Dedifferentiated amniotic fluid mesenchymal stem cell (primary cell): Measurements from ENCODE around the gene ELFN1.

Experiments
- DNase-seq: peaks from one replicate; pipeline ENCODE4 v3.0.0-alpha.2; 2016; ENCODE audit errors: extremely low spot score

Gene ELFN1

DNA sequence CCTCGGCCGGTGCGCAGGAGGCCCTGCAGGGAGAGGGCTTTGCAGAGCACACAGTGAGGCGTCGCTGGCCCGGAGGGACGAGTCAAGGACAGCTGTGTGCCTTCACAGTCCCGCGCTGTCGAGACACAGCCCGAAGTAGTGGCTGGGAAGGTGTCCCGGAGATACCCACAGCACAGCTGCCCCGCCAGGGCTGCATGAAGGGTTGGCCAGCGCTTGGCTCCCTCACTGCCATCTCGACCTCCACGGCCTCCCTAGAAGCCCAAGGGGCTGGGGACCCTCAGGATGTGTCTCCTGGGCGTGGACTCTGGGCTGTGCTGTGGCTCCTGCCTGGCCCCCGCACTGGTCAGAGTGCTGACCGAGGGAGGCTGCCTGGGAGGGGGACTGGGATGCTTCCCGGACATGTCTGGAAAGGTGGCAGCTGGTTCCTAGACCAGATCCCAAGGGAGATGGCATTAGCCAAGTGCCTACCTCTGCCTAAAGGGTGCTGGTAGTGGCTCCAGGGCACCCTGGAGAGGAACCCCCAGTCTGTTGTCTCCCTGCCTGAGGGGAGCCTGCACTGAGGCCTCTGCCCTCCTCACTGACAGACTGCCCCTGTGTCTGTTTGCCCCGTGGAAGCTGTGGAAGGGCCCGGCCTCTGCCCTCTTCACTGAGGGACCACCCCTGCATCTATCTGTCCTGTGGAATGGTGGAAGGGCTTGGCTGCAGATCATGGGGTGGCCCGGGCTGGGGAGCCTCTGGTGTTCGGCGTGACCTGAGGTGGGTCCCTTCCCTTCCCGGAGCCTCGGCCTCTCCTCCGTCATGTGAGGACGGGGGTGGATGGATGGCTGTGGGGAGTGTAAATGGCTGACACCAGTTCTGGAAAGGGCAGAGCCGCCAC lies 5.8 kb downstream of the ELFN1 start:
- no peak for DNase-seq

DNA sequence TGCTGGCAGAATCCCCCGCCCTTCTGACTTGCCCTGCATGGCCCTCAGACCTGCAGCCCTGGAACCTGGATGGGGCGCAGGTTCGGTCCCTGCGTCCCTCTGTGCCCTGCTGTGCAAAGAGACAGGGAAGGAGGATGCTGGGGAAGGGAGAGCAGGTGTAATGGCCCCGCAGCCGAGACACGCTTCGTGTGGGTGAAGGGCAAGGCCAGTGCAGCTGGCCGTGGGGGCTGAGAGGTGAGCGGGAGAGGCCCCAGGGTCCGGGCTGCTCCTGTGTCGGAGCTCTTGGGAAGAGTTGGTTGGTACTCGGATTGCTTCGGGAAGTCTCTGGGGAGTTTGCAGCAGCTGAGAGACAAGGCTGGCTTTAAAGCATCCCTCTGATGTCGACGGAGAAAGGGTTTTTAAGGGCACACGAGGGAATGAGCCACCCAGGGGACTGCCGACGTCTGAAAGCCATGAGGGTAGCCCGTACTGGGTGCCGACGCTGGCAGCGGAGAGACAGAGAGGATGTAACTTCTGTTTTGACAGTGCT lies 6.5 kb downstream of the ELFN1 start:
- DNase-seq = no peak

DNA sequence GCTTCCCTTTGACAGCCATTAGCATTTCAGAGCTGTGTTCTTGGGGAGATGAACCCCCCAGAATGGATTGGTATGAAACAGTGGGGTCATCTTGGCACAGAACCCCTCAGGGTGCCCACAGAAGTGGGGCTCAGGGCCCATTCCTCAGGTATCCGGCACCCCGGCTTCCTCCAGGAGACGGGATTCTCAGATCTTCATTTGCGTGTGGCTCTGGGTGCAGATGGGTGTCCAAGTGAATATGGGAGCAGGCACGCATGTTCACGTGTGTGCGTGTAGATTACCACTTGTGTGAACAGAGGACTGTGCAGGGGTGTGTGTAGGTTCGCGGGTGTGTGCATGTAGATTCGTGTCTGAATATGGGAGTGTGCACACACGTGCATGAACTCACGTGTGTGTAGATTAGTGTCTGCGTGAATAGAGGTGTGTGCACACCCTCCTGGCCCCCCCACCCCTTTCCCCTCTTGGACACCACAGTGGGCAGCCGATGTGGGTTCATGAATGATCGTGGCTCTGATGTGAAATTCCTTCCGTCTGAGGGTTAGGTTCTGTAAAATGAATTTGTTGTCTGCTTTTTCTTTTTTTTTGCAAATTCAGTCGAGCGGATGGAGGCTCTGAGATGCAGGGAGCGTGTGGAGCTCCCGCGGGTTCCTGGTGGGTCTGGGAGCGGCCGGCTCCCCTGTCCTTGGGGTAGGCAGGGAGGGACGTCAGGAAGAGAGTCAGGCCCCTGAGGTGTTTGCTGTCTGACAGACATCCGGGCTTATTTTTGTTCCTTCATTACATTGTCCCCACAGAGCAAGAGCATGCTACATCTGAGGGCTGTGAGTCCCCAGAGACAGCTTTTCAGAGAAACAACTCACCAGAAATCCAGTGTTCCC lies 7.4 kb downstream of the ELFN1 start:
- DNase-seq = no peak

DNA sequence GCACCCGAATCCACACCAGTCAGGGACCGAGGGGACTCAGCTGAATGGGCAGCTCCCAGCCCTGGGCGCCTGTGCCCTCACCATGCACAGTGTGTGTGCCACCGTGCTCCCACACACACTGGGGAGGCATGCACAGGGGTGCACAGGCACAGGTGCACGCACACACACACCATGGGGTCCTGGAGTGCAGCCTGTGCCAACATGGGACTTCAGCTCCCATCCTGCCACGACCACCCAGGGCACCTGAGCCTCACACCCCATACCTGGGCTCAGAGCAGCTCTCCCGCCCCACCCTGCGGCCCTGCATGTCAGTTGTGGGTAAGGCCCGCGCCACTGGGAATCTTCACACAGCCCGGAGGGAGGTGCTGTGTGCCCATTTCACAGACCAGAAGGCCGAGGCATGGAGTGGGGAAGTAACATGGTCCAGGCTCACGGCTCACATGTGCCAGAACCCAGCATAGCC lies 8.0 kb downstream of the ELFN1 start:
- DNase-seq = no peak

DNA sequence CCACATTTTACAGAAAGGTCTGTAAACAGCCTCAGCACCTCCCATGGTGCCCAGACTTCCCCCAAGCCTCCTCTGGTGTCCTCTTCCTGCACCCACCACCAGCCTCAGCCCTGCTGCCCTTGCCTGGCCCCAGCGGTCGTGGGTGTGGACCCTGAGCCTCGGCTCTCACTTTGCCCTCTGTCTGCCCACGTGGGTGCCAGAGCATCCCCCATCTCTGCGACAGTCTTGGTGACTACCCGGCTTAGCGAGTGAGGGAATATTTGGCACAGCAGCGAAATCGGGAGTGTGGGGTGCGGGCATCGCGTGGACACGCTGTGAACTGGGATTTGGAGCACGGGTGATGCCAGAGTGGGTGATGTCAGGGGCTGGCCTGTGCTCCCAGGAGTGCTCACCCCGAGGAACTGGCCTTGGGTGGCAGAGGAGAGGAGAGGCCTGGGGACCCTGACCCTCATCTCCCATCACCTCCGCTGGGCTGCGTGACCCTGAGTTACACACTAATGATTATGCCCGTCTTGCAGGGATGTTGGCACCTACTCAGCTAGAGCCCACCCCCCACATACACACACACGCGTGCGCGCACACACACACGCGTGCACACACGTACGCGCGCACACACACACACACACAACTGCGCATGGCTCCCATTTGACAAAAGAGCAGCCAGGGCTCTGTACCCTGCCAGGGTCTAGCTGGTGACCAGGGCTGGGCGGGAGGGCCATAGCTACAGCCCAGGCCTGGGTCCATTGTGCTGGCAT lies 8.7 kb downstream of the ELFN1 start:
- no peak for DNase-seq

DNA sequence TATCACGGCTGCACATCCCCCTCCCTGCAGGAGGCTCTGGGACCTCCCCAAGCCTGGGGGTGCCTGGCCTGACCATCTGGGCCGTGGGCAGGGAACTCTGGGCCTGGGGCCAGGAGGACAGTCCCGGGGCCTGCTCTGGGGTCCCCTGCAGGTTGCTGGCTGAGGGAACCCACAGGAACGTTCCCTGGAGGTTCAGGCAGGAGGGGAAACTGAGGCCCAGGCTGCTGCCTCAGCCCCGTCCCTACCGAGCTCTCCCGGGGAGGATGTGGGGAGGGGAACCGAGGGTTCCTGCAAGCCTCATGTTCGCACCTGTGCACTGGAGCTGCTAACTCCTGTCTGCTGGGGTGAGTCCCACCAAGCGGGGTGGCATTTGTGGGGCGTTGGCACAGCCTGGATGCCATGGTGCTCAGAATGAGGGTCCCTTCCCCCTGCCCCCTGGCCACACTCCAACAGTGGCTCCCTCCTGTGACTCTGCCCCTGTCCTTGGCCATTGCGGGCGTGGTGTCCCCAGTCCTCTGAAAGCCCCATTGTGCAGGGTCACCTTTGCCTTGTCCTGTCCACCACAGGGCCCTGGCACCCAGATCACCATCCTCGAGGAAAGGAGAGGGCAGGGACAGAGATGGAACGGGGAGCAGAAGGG lies 9.4 kb downstream of the ELFN1 start:
- no peak for DNase-seq

DNA sequence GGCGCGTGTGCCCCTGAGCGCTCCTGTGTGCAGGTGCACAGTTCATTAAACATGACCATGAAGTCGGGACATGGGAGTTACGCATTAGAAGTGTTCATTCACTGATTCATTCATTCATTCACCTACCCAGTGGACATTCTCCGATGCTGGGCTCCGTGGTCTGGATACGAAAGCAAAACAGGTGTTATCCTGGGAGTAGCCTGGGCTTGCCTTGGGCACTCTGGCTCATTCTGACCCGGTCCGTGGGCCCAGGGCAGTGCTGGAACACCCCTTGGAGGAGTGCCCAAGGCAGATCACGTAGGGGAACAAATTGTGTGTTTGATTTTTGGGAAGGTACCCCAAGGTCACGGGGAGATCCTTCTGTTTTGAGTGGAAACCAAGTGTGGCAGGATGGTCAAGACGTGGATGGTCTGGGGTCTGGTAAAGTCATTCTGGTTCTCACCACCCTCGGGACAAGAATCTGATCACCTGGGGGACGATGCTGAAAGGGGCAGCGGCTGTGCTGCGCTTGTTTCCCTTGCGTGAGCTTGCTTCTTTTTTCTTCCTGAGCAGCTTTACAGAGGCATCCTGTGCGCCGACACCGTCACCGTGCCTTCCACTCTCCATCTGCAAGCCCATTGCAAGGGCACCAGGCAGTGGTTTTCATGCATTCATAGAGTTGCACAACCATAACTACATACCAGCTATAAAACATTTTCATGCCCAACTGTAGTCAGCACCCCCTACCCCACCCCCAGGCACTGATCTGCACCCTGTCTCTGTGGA lies 10.1 kb downstream of the ELFN1 start:
- no peak for DNase-seq

DNA sequence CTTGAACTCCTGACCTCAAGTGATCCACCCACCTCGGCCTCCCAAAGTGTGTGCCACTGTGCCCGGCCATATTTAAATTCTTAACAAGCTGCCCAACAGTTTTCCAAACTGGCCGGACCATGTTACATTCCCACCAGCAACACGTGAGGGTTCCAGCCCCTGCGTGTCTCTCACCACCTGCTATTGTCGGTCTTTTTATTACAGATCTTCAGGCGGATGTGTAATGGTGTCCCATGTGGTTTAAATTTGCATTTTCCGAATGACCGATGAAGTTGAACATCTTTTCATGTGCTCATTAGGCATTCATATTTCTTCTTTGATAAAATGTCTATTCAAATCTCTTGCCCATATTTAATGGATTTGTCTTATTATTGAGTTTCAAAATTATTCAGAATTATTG lies 11.5 kb downstream of the ELFN1 start:
- no peak for DNase-seq

DNA sequence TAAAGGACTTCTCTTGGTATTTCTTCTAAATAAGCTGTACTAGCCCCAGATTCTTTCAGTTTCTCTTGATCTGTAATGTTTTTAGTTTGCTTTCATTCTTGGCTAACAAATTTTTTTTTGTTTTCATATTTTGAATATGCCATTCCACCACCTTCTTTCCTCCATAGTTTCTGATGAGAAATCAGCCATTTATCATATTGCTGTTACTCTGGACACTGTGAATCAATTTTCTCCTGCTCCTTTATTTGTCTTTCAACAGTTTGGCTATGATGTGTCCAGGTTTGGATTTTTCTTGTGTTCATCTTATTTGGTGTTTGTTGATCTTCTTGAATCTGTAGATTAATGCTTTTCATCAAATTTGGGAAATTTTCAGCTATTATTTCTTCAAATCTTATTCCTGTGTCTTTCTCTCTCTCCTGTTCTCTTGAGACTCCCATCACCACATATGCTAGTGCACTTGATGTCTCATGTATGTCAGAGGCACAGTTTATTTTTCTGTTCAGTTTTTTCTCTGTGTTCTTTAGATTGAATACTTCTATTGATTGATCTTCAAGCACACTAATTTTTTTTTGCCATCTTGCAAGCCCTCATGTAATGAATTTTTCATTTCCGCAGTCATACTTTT lies 15.0 kb downstream of the ELFN1 start:
- DNase-seq = no peak

DNA sequence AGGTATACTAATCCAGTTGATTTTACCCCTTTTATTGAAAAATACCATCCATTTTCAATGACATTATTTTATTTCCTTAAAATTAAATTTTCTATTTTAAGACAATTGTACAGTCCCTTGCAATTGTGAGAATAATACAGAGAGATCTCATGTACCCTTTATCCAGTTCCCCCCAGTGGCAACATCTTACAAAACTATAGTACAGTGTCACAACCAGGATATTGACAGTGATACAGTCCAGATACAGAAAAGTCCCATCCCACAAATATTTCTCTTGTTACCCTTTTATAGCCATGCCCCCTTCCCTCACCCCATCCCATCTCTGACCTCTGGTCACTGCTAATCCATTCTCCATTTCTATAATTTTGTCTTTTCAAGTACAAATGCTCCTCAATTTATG lies 18.5 kb downstream of the ELFN1 start:
- no peak for DNase-seq

DNA sequence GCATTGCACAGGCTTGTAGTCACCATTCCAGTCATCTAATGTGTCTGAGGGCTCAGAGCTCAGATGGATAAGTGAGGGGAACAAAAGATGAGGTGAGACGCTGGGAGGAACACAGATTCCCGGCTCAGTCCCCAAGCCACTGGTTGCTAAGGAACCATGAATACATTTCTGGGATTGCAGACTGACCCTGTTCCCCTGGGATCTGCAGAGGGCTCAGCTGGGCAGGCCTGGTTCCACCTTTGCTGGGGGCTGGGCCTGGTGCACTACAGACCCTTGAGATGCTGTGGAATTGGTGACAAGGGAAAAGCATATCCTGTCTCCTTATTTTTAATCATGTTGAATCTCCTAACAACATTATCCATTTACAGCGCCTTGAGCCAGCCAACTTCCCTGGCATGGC lies 19.2 kb downstream of the ELFN1 start:
- no peak for DNase-seq

DNA sequence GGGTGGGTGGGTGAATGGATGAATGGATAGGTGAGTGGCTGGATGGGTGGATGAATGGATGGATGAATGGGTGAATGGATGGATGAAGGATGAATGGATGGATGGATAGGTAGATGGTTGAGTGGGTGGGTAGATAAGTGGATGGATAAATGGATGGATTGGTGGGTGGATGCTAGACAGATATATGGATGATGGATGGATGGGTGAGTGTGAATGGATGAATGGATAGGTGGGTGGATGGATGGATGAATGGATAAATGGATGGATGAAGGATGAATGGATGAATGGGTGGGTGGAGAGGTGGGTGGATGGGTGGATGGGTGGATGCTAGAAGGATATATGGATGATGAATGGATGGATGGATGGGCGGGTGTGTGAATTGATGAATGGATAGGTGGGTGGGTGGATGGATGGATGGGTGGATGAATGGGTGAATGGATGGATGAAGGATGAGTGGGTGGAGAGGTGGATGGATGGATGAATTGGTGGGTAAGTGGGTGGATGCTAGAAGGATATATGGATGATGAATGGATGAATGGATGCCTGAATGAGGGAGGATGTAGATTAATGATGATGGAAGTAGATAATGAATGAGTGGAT lies 20.4 kb downstream of the ELFN1 start:
- DNase-seq = no peak

DNA sequence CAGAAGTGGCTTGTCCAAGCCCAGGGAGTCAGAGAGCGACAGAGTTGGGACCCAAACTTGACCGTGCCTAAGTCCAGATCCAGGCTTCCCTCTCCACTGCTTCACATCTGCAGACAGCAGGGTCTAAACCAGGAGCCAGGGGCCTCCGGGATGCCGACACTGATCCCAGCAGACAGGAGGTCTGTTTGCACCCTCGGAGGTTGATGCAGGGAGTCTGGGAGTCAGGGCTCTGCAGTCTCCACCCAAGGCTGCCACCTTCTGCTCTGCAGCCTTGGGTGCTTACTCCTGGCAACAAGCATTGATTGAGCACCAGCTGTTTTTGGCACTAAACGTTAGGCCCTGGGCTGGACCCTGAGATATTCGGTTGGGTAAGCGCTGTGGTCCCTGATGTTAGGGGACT lies 21.0 kb downstream of the ELFN1 start:
- no peak for DNase-seq

DNA sequence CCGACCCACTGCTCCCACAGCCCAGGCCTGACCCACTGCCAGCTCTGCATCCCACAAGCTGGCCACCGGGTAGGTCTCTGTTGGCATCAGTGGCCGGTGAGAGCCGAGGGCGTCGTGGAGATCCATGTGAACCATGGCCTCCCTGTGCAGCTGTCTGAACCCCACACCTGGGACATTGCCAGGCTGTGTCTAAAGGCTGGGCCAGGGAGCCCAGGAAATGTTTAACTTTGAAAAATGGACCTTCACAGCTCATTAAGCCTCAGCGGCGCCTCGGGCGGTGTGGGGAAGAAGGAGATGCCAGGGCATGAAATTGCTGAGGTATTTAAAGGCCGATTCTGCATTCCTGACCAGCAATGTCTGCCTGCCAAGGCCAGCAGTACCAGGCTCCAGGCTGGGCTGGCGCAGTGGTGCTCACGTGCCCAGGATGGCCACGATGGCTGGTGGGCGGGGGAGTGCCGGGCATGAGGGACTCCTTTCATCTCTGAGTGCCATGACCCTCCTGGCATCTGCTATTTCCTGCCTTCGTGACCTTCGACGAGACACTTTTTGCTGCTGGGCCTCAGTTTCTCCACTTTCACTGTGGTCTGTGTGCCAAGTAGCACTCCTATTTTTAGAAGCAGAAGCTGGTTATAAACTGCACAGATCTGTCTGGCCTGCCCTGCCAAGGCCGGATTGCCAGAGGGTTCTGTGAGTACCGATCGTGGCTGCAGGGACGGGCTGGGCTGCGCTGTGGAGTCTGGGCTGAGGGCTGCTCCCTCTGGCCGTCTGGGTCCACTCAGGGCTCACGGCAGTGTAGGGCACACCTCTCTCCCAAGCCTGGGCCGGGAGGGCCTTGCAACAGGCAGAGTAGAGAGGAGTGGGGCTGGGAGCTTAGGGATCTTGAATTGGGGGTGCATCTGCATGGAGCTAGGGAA lies 21.8 kb downstream of the ELFN1 start:
- DNase-seq = no peak

DNA sequence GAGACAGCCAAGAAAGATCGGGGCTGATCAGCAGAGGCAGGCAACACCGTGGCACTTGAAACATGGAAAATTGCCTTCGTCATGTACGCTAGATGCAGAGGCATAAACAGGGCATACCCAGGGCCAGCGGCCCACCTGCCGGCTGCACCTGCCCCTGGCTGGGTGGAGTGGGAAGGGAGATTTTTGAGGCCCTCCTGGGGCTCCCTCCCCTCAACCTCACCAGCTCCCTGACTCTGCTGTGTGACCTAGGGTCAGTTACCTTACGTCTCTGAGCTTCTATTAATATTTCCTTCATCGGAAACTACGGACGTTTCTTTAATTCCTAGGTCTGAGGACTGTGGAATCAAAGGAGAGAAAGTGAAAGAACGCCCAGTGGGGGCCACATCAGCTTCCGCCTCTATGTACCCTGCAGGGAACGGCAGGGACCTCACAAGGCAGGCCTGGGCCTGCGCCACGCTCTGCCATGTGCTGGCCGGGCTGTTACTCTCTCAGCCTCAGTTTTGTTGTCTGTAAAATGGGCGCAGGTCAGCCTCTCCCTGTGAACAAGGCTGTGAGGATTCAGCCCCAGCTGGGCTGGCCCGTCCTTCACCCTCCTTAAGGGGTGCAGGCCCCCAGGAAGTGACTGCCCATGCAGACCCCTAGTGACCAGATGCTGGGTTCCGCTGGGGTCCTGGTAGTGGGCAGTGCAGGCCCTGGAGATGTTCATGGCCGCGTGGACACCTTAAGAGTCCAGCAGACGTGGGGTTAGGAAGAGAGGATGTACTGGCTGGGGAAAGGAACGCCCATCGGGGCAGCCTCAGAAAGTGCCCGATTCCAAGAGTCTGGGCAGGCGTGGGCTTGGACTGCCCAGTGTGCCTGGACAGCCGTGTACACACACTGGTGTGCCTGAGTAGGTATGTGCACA lies 22.7 kb downstream of the ELFN1 start:
- DNase-seq = no peak

DNA sequence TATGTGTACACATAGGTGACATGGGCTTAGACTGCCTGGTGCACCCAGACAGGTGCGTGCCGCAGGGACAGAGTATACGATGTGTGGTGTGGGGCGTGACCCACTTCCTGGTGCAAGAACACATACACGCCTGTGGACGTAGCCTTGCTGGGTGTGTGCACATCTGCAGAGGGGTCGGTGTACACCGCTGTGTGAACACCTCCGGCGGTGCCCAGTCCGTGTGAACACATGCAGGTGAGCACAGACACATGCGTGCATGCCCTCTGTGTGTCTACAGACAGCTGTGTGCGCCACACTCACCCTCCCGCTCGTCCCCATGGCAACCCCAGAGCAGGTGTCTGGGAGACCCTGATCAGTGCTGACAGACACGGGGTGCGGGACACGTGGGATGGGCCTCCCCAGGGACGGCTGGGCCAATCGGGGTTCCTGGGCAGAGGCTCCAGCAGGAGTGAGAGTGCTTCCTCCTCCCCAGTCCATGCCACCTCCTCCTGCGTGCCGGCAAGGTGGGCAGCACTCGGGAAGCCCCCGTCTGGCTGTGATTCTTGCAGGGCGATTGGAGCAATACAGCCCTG lies 23.4 kb downstream of the ELFN1 start:
- DNase-seq = no peak

DNA sequence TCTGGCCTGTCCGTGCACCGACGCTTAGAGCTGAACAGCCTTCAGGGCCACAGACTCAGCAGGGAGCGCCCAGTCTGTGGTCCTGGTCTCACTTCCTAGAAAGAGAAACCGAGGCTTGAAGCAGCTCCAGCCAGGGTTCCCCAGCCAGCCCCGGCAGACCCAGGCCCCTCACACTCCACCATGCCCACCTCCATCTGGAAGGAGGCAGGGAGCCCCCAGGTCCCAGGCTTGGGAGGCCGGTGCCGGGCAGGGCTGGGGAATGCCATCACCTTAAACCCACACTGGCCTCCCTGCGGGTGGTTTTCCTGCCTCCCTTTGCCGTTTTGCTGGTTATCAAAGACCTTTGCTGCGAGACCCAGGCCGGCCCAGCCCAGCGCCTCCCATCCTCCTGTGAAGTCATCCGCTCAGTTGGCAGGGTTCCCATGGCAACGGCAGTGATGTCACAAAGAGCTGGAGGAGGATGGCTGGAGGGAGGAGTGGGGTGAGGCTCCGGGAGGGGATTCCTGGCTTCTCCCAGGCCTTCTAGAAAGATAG lies 24.0 kb downstream of the ELFN1 start:
- no peak for DNase-seq
